SH-SY5Y (cell line): ENCODE measurements around the gene TMEM119.

Experiments
- GATA2 ChIP-seq: IDR thresholded peaks from 2 replicates; pipeline ENCODE4 v1.6.1; 2011; ENCODE audit warnings: mild to moderate bottlenecking, low read depth, low read length
- GATA3 ChIP-seq: IDR thresholded peaks from 2 replicates; pipeline ENCODE4 v1.6.1; 2011; ENCODE audit warnings: low read depth, mild to moderate bottlenecking, low read length, moderate library complexity

TMEM119 gene

GRCh38 chr12:108592033-108592909 is 5.6 kb downstream of the TMEM119 start:
- TF ChIP-seq GATA2 = no peak
- no peak for TF ChIP-seq GATA3

- no peak for TF ChIP-seq GATA3
- no peak for TF ChIP-seq GATA2
These were observed 6.5 kb downstream of the TMEM119 start for GRCh38 chr12:108591267-108591980.

- TF ChIP-seq GATA3 = no peak
- no peak for TF ChIP-seq GATA2
These were observed 8.0 kb downstream of the TMEM119 start for GRCh38 chr12:108589840-108590229.

GRCh38 chr12:108589028-108589839 is 8.7 kb downstream of the TMEM119 start:
- no peak for TF ChIP-seq GATA2
- TF ChIP-seq GATA3 = no peak

GRCh38 chr12:108587826-108588225 is 10.1 kb downstream of the TMEM119 start:
- no peak for TF ChIP-seq GATA2
- no peak for TF ChIP-seq GATA3

GRCh38 chr12:108586306-108586705 is 11.6 kb downstream of the TMEM119 start:
- TF ChIP-seq GATA2 (no peak), GATA3 (no peak)

GRCh38 chr12:108585864-108586263 is 12.0 kb downstream of the TMEM119 start:
- no peak for TF ChIP-seq GATA2

- no peak for TF ChIP-seq GATA3
- TF ChIP-seq GATA2 = no peak
These were observed 13.3 kb downstream of the TMEM119 start for GRCh38 chr12:108584456-108585065.

- TF ChIP-seq GATA3 = no peak
These were observed 13.9 kb downstream of the TMEM119 start for GRCh38 chr12:108583991-108584390.

GRCh38 chr12:108582978-108583770 is 14.7 kb downstream of the TMEM119 start:
- no peak for TF ChIP-seq GATA2

- TF ChIP-seq GATA2 = no peak
- no peak for TF ChIP-seq GATA3
These were observed 15.4 kb downstream of the TMEM119 start for GRCh38 chr12:108582509-108582908.

GRCh38 chr12:108581311-108582227 is 16.3 kb downstream of the TMEM119 start:
- TF ChIP-seq GATA3 (no peak), GATA2 (no peak)
